ENCODE measurements around the gene TMIGD2.

Gene TMIGD2

DNA sequence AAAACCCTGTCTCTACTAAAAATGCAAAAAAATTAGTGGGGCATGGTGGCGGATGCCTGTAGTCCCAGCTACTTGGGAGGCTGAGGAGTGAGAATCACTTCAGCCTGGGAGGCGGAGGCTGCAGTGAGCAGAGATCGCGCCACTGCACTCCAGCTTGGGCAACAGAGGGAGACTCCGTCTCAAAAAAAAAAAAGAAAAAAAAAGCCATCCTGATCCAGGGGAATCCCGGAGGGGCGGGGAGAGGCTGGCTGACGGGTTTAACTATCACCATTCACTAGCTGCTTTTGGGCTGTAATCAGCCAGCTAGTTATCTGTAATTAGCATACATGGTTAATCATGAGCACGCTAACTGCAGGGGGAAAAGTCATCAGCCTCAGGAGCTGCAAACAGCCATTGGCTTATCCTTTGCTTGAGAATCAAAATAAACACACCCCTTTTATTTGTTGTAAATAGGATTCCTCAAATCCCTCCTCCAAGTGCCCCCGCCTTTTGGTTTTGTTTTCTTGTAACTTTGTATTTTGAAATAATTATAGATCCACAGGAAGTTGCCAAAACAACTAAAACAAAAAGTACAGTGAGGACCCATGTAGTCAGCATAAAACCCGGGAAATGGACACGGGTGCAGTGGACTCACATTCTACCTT is 11.8 kb upstream of the TMIGD2 start:
- TF ChIP-seq YY1 (IDR thresholded peaks at IDR 0.05; ENCODE audit: low read depth) (no peak), TCF12 (IDR thresholded peaks at IDR 0.05; ENCODE audit: low read depth) (no peak), FOXM1 (IDR thresholded peaks at IDR 0.05; ENCODE audit: borderline replicate concordance, low read depth) (no peak), RAD21 (IDR thresholded peaks at IDR 0.05; ENCODE audit: low read depth) (no peak), REST (IDR thresholded peaks at IDR 0.05; ENCODE audit: low read depth) (no peak), EP300 (IDR thresholded peaks at IDR 0.05; ENCODE audit: borderline replicate concordance) (no peak), EGR1 (IDR thresholded peaks at IDR 0.05) (no peak)
- TF ChIP-seq, protein P1, sequence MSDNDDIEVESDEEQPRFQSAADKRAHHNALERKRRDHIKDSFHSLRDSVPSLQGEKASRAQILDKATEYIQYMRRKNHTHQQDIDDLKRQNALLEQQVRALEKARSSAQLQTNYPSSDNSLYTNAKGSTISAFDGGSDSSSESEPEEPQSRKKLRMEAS (IDR thresholded peaks at IDR 0.05) = no peak
- TF ChIP-seq, protein P2, sequence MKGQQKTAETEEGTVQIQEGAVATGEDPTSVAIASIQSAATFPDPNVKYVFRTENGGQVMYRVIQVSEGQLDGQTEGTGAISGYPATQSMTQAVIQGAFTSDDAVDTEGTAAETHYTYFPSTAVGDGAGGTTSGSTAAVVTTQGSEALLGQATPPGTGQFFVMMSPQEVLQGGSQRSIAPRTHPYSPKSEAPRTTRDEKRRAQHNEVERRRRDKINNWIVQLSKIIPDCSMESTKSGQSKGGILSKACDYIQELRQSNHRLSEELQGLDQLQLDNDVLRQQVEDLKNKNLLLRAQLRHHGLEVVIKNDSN (IDR thresholded peaks at IDR 0.05) = no peak

DNA sequence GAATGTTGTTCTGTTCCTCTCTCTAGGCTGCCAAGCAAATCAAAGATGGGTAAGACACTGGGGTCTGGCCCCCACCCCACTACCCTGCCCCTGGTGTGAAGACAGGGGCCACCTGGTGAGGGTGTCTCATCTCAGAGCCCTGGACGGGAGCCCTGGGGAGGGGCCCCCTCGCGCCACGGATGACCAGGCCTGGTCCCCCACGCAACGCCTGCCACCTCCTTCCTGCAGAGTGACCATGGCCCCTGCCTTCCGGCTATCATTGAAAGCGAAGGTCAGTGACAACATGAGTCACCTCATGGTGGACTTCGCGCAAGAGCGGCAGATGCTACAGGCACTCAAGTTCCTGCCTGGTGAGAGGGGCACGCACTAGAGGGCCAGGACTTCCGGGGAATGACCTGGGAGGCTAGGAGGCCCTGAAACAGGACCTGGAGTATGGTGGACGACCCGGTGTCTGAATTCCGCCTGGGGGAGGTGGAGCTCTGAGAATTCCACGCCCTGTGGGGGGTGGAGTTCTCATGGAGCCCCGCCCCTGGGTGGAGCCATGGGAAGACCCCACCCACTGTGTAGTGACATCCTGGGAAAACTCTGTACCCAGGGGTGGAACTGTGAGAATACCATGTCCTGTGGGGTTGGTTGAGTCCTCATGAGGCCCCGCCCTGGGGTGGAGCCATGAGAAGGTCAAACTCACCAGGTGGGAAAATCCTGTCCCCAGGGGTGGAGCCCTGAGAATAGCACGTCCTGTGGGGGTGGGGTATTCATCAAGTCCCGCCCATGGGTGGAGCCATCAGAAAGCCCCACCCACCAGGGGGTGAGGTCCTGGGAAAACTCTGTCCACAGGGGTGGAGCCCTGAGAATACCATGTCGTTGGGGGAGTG is 8.3 kb upstream of the TMIGD2 start:
- TF ChIP-seq, protein P2 (IDR thresholded peaks at IDR 0.05) = no peak
- no peak for TF ChIP-seq TAF1 (IDR thresholded peaks at IDR 0.05; ENCODE audit: low read depth)
- TF ChIP-seq FOXM1 (IDR thresholded peaks at IDR 0.05; ENCODE audit: borderline replicate concordance, low read depth) = no peak
- no peak for TF ChIP-seq RAD21 (IDR thresholded peaks at IDR 0.05; ENCODE audit: low read depth)
- no peak for TF ChIP-seq NFIC (IDR thresholded peaks at IDR 0.05)
- no peak for TF ChIP-seq YY1 (IDR thresholded peaks at IDR 0.05; ENCODE audit: low read depth)
- TF ChIP-seq TCF12 (IDR thresholded peaks at IDR 0.05; ENCODE audit: low read depth) = no peak
- no peak for TF ChIP-seq CREB1 (IDR thresholded peaks at IDR 0.05; ENCODE audit: low read depth)
- no peak for TF ChIP-seq TEAD4 (IDR thresholded peaks at IDR 0.05)
- TF ChIP-seq ZBTB7A (IDR thresholded peaks at IDR 0.05; ENCODE audit: low read depth) = no peak
- no peak for TF ChIP-seq REST (IDR thresholded peaks at IDR 0.05; ENCODE audit: low read depth)
- no peak for TF ChIP-seq CEBPB (IDR thresholded peaks at IDR 0.05)
- no peak for TF ChIP-seq EP300 (IDR thresholded peaks at IDR 0.05; ENCODE audit: borderline replicate concordance)
- TF ChIP-seq, protein P1 (IDR thresholded peaks at IDR 0.05) = no peak
- no peak for TF ChIP-seq EGR1 (IDR thresholded peaks at IDR 0.05)

DNA sequence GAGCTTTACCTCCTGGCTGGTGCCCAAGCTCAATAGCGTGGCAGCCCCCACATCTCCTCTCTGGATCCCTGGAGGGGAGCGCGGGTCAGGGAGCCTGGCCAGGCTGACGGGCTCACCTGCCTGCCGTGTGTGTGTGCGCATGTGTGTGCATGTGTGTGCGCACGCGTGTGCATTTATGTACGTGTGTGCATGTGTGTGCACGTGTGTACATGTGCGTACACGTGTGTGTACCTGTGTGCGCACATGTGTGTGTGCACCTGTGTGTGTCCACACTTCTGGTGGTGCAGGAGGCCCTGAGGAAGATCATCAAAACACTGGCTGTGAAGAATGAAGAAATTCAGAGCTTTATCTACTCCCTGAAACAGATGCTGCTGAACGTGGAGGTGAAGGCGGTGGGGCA is 3.5 kb upstream of the TMIGD2 start:
- no peak for TF ChIP-seq YY1 (IDR thresholded peaks at IDR 0.05; ENCODE audit: low read depth)
- TF ChIP-seq NFIC (IDR thresholded peaks at IDR 0.05) = no peak
- TF ChIP-seq EGR1 (IDR thresholded peaks at IDR 0.05) = no peak
- TF ChIP-seq TEAD4 (IDR thresholded peaks at IDR 0.05) = no peak
- no peak for TF ChIP-seq EP300 (IDR thresholded peaks at IDR 0.05; ENCODE audit: borderline replicate concordance)
- no peak for TF ChIP-seq CREB1 (IDR thresholded peaks at IDR 0.05; ENCODE audit: low read depth)
- TF ChIP-seq CEBPB (IDR thresholded peaks at IDR 0.05) = no peak
- no peak for TF ChIP-seq TAF1 (IDR thresholded peaks at IDR 0.05; ENCODE audit: low read depth)

GRCh38 chr19:4305257-4305612 is 3.0 kb upstream of the TMIGD2 start:
- no peak for TF ChIP-seq FOXM1 (IDR thresholded peaks at IDR 0.05; ENCODE audit: borderline replicate concordance, low read depth)
- TF ChIP-seq TAF1 (IDR thresholded peaks at IDR 0.05; ENCODE audit: low read depth) = no peak
- TF ChIP-seq, protein P2 (IDR thresholded peaks at IDR 0.05) = no peak
- no peak for TF ChIP-seq TEAD4 (IDR thresholded peaks at IDR 0.05)
- no peak for TF ChIP-seq REST (IDR thresholded peaks at IDR 0.05; ENCODE audit: low read depth)
- TF ChIP-seq, protein P1 (IDR thresholded peaks at IDR 0.05) = no peak
- TF ChIP-seq RAD21 (IDR thresholded peaks at IDR 0.05; ENCODE audit: low read depth) = no peak
- TF ChIP-seq NFIC (IDR thresholded peaks at IDR 0.05) = no peak
- TF ChIP-seq EGR1 (IDR thresholded peaks at IDR 0.05) = no peak
- TF ChIP-seq YY1 (IDR thresholded peaks at IDR 0.05; ENCODE audit: low read depth) = no peak
- no peak for TF ChIP-seq TCF12 (IDR thresholded peaks at IDR 0.05; ENCODE audit: low read depth)
- no peak for TF ChIP-seq CREB1 (IDR thresholded peaks at IDR 0.05; ENCODE audit: low read depth)
- no peak for TF ChIP-seq EP300 (IDR thresholded peaks at IDR 0.05; ENCODE audit: borderline replicate concordance)
- no peak for TF ChIP-seq ZBTB7A (IDR thresholded peaks at IDR 0.05; ENCODE audit: low read depth)
- no peak for TF ChIP-seq CEBPB (IDR thresholded peaks at IDR 0.05)

Measured in Ishikawa (cell line).